SH-SY5Y (cell line): ENCODE data around the gene TMEM184B.

Source experiments
- GATA2 ChIP-seq: IDR thresholded peaks from 2 replicates; pipeline ENCODE4 v1.6.1; 2011; ENCODE audit warnings: mild to moderate bottlenecking, low read depth, low read length
- GATA3 ChIP-seq: IDR thresholded peaks from 2 replicates; pipeline ENCODE4 v1.6.1; 2011; ENCODE audit warnings: low read depth, mild to moderate bottlenecking, low read length, moderate library complexity

DNA sequence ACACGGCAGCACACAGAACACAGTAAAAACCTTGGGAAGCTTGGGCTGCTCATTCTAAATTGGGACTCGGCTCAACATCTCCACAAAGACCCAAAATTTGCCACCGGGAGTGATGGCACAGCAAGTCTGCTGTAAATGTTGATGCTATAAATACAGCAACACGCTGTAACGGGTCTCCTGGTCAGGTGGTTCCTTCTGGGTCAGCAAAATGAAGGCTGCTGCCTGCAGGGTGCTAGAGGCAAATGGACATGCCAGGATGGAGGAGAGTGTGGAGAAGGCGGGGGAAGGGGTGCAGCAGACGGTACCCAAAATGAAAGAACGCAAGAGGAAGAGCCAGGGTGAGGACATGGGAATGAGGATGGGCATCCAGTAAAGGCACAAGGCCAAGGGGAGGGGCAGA lies 40.6 kb downstream of the TMEM184B start:
- TF ChIP-seq GATA2 (no peak), GATA3 (no peak)
